ENCODE results near the gene OTOF. TPM values are rescaled to one million over a fixed set of nuclear protein-coding genes. Genes with fewer than 3 reads are reported as not detected.

Gene OTOF
- polyA plus RNA-seq, 1 of the 3 experiments (the other 2 are of a cell fraction), result not detected

- no peaks in the 10 kb centered on the region for H3F3A ChIP-seq (replicated peaks; ENCODE audit: insufficient read depth)
- H3K4me1 ChIP-seq (ENCODE audit: control insufficient read depth in 1 of 2, insufficient read depth in 2 of 2, low read depth in 1 of 2, low read length in 1 of 2), result peaks cover 0 to 5% of the 10 kb centered on the region in 2 experiments; a peak in 1 of 4 replicates
- H3K79me2 ChIP-seq (ENCODE audit: insufficient read depth), result no peaks in the 10 kb centered on the region
- no peaks in the 10 kb centered on the region for H3K36me3 ChIP-seq (replicated peaks in 1 of 2; ENCODE audit: control insufficient read depth in 1 of 2, insufficient read depth in 2 of 2, low read length in 1 of 2)
- no peaks in the 10 kb centered on the region for H3K27me3 ChIP-seq (ENCODE audit: insufficient read depth)
- peak; percentile 36; the same call in 1 of the 2 replicates for TF ChIP-seq SMC3 (IDR thresholded peaks at IDR 0.05; ENCODE audit: low read depth, low read length)
- TF ChIP-seq CTCF (IDR thresholded peaks at IDR 0.05), result peak; percentile 70
- TF ChIP-seq RAD21 (IDR thresholded peaks at IDR 0.05; ENCODE audit: low read length), result peak; percentile 67
- no peak for TF ChIP-seq GABPA (IDR thresholded peaks at IDR 0.05; ENCODE audit: low read depth)
- TF ChIP-seq FOSL2 (IDR thresholded peaks at IDR 0.05; ENCODE audit: borderline replicate concordance, low read depth), result peak; percentile 18; the same call in 1 of the 2 replicates
- no peak overlapping the region for H3K4me2 ChIP-seq
- ChIA-PET POLR2A (no interaction called here), CTCF (interaction anchor here (0.8 to 1.7 kb wide), 19 partner anchors 12 to 222 kb away, joined by 3 to 8 read pairs (median 3); partner anchors contain the start of gene DRC1)
- H3K27ac ChIP-seq (ENCODE audit: low read depth in 2 of 2, low read length in 1 of 2), result no peak overlapping the region
- no peaks in the 10 kb centered on the region for H4K20me1 ChIP-seq (ENCODE audit: insufficient read depth)
- H3K9me3 ChIP-seq, result no peaks in the 10 kb centered on the region
- no peaks in the 10 kb centered on the region for H3K9me2 ChIP-seq
- WGBS (ENCODE audit: low lambda C conversion rate), result 90% methylated on average over 14 of the region's 14 CpGs
- no peak overlapping the region for H3K4me3 ChIP-seq (ENCODE audit: low read depth in 2 of 2, low read length in 1 of 2)
- no peak overlapping the region for H3K9ac ChIP-seq
- no peak overlapping the region for H2AFZ ChIP-seq (ENCODE audit: low read depth)
- DNase-seq, result peak; percentile 81
Measured at GRCh38 chr2:26462511-26463243, 15.2 kb downstream of the OTOF start.

GRCh38 chr2:26462100-26462499, 15.8 kb downstream of the OTOF start:
- no peaks in the 10 kb centered on the region for H4K20me1 ChIP-seq (ENCODE audit: insufficient read depth)
- no peak for DNase-seq
- H3K4me1 ChIP-seq (ENCODE audit: control insufficient read depth in 1 of 2, insufficient read depth in 2 of 2, low read depth in 1 of 2, low read length in 1 of 2), result peaks cover 0 to 5% of the 10 kb centered on the region in 2 experiments; a peak in 1 of 4 replicates
- no peaks in the 10 kb centered on the region for H3K36me3 ChIP-seq (replicated peaks in 1 of 2; ENCODE audit: control insufficient read depth in 1 of 2, insufficient read depth in 2 of 2, low read length in 1 of 2)
- no peak overlapping the region for H2AFZ ChIP-seq (ENCODE audit: low read depth)
- no peaks in the 10 kb centered on the region for H3K79me2 ChIP-seq (ENCODE audit: insufficient read depth)
- no peak overlapping the region for H3K4me2 ChIP-seq
- no peaks in the 10 kb centered on the region for H3K9me3 ChIP-seq
- 92% methylated on average over 6 of the region's 6 CpGs for WGBS (ENCODE audit: low lambda C conversion rate)
- no peaks in the 10 kb centered on the region for H3F3A ChIP-seq (replicated peaks; ENCODE audit: insufficient read depth)
- CTCF ChIA-PET, result interaction anchor here (0.8 to 1.7 kb wide), 17 partner anchors 12 to 222 kb away, joined by 3 to 7 read pairs (median 3); partner anchors contain the start of gene DRC1
- no peak overlapping the region for H3K9ac ChIP-seq
- TF ChIP-seq SMC3 (IDR thresholded peaks at IDR 0.05; ENCODE audit: low read depth, low read length) (no peak), MXI1 (IDR thresholded peaks at IDR 0.05; ENCODE audit: low read depth, low read length) (no peak), ELF1 (IDR thresholded peaks at IDR 0.05) (no peak), NRF1 (IDR thresholded peaks at IDR 0.05; ENCODE audit: low read depth, low read length) (no peak), YY1 (IDR thresholded peaks at IDR 0.05; ENCODE audit: low read depth) (no peak), NFIC (IDR thresholded peaks at IDR 0.05; ENCODE audit: borderline replicate concordance) (no peak), POLR2AphosphoS5 (IDR thresholded peaks at IDR 0.05; ENCODE audit: low read depth, low read length) (no peak), MEF2A (IDR thresholded peaks at IDR 0.05; ENCODE audit: borderline replicate concordance, low read depth) (no peak), RAD21 (IDR thresholded peaks at IDR 0.05; ENCODE audit: low read length) (no peak), FOXM1 (IDR thresholded peaks at IDR 0.05; ENCODE audit: low read depth) (no peak), RXRA (IDR thresholded peaks at IDR 0.05; ENCODE audit: borderline replicate concordance, low read depth) (no peak), FOXJ3 (CRISPR knock-in tag; IDR thresholded peaks at IDR 0.05) (no peak), SIN3A (IDR thresholded peaks at IDR 0.05; ENCODE audit: borderline replicate concordance, low read depth, low read length) (no peak), GATA2 (CRISPR knock-in tag; IDR thresholded peaks at IDR 0.05) (no peak), EP300 (IDR thresholded peaks at IDR 0.05; ENCODE audit: borderline replicate concordance in 1 of 2, low read depth in 1 of 2, low read length in 1 of 2) (no peak), TAF1 (IDR thresholded peaks at IDR 0.05; ENCODE audit: borderline replicate concordance, low read depth, low read length) (no peak), CHD2 (IDR thresholded peaks at IDR 0.05; ENCODE audit: low read length, partially characterized antibody) (no peak)
- TF ChIP-seq, protein P1, sequence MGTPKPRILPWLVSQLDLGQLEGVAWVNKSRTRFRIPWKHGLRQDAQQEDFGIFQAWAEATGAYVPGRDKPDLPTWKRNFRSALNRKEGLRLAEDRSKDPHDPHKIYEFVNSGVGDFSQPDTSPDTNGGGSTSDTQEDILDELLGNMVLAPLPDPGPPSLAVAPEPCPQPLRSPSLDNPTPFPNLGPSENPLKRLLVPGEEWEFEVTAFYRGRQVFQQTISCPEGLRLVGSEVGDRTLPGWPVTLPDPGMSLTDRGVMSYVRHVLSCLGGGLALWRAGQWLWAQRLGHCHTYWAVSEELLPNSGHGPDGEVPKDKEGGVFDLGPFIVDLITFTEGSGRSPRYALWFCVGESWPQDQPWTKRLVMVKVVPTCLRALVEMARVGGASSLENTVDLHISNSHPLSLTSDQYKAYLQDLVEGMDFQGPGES (IDR thresholded peaks at IDR 0.05; ENCODE audit: low read depth, low read length), result no peak
- TF ChIP-seq, protein P2, sequence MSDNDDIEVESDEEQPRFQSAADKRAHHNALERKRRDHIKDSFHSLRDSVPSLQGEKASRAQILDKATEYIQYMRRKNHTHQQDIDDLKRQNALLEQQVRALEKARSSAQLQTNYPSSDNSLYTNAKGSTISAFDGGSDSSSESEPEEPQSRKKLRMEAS (IDR thresholded peaks at IDR 0.05; ENCODE audit: low read depth), result no peak
- POLR2A ChIA-PET, result no interaction called here
- H3K27ac ChIP-seq (ENCODE audit: low read depth in 2 of 2, low read length in 1 of 2), result no peak overlapping the region
- no peak overlapping the region for H3K4me3 ChIP-seq (ENCODE audit: low read depth in 2 of 2, low read length in 1 of 2)
- no peaks in the 10 kb centered on the region for H3K9me2 ChIP-seq
- H3K27me3 ChIP-seq (ENCODE audit: insufficient read depth), result no peaks in the 10 kb centered on the region

Data from SK-N-SH (cell line).